T-helper 17 cell (primary cell): ENCODE measurements around the gene CDC25C. TPM values are rescaled to one million over a fixed set of nuclear protein-coding genes. Genes with fewer than 3 reads are reported as not detected.
A peak's percentile ranks its signal among the peaks of the same experiment; 100 is the strongest.

Experiments used
- ATAC-seq: fragments of 150-1000 bp; cut with Tn5 transposase; 2 replicates; pipeline ENCODE4 v1.10.0; 2021; ENCODE audit warnings: mild to moderate bottlenecking, moderate library complexity
- DNase-seq, 3 donors: peaks; one replicate each; pipeline versions ENCODE4 v3.0.0 to v3.0.0-alpha.2; 2020 to 2021
- H3K9me3 ChIP-seq: one replicate; pipeline ENCODE4 v1.7.0; 2013; ENCODE audit warnings: low read length, mild to moderate bottlenecking; ENCODE audit not compliant: control insufficient read depth, poor library complexity, severe bottlenecking
- H3K27ac Mint-ChIP-seq: one replicate; pipeline ENCODE4 v1.8.0; 2022; ENCODE audit warnings: mild to moderate bottlenecking, moderate library complexity, mixed read lengths
- H3K27me3 Mint-ChIP-seq: one replicate; pipeline ENCODE4 v1.8.0; 2022; ENCODE audit warnings: mixed read lengths
- H3K36me3 Mint-ChIP-seq: one replicate; pipeline ENCODE4 v1.8.0; 2022; ENCODE audit warnings: low read depth, mixed read lengths
- H3K4me1 Mint-ChIP-seq: one replicate; pipeline ENCODE4 v1.8.0; 2022; ENCODE audit warnings: mild to moderate bottlenecking, mixed read lengths
- H3K4me3 Mint-ChIP-seq: one replicate; pipeline ENCODE4 v1.8.0; 2022; ENCODE audit warnings: mild to moderate bottlenecking, moderate library complexity, mixed read lengths
- total RNA-seq, 4 donors: library from RNA in 2 of 4; stranded (reverse) in 2 of 4; gene quantifications; one replicate each; pipeline ENCODE4 v1.2.3 and lab custom pipeline; 2022 to 2026

Gene CDC25C
- total RNA-seq, 2 donors from 2014 or later = not detected

DNA sequence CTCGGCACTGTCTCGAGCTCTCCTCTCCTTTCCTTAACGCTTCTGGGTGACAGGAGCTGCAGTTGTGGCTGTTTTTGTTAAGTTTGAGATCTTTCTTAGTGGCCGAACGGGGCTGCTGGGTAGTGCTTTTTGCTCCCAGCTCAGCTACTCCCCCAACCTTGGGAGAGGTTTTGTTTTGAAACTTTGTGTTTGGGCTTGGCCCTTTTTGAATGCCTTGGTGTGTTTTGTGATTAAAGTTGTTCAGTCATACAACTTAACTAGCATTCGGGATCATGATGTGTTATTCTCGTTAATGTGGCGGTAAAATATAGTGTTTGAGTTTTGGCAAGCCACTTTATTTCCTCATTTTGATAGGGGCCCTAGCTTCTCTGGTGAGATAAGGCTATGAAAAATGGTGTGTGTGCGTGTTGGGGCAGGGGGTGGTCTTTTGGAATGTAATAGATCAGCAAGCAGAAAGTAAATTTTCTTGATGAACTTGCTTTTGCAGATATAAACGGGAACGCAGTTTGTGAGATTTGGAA is 22.0 kb upstream of the CDC25C start:
- no peaks in the 10 kb centered on the region for H3K9me3 ChIP-seq
- Mint-ChIP-seq H3K4me3 (peak overlapping the region; percentile 96), H3K27me3 (no peaks in the 10 kb centered on the region), H3K4me1 (peaks cover 34% of the 10 kb centered on the region), H3K36me3 (peaks cover 2% of the 10 kb centered on the region), H3K27ac (peak overlapping the region; percentile 97)
- no peak for ATAC-seq
- no peak for DNase-seq

DNA sequence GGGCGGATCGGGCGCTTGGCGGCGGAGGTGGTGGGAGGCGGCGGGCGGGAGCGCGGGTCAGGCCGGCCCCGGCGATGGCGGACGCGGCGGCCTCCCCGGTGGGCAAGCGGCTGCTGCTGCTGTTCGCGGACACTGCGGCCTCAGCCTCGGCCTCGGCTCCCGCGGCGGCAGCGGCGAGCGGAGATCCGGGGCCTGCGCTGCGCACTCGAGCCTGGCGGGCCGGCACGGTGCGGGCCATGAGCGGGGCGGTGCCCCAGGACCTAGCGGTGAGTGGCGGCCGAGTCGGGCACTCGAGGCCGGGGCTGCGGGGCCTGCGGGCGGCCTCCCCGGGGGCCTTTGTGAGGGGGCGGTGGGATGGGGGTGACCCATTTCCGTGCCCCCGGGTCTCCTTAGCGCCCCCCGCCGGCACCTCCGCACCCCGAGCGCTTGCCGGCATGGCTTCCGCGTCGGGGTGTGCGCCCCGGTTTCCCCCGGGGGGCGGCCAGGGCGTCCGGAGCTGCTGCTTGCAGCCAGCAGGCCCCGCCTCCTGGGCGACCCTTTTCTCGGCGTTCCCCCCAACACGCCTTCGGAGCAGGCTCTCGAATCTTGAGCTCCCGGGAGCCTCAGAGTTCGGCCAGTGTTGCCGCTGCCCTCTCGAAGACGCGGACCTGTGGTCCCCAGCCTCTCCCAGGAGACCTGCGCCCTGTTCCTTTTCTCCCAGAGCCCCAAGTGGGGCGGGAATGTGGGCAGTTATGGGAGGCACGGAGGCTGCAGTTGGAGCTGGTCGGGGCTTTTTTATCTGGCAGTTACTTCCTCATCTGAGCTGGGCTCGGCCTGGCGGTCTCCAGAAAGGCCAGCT is 21.3 kb upstream of the CDC25C start:
- H3K4me3 Mint-ChIP-seq = peak overlapping the region; percentile 96
- peak; percentile 61 for ATAC-seq
- peaks cover 34% of the 10 kb centered on the region for H3K4me1 Mint-ChIP-seq

DNA sequence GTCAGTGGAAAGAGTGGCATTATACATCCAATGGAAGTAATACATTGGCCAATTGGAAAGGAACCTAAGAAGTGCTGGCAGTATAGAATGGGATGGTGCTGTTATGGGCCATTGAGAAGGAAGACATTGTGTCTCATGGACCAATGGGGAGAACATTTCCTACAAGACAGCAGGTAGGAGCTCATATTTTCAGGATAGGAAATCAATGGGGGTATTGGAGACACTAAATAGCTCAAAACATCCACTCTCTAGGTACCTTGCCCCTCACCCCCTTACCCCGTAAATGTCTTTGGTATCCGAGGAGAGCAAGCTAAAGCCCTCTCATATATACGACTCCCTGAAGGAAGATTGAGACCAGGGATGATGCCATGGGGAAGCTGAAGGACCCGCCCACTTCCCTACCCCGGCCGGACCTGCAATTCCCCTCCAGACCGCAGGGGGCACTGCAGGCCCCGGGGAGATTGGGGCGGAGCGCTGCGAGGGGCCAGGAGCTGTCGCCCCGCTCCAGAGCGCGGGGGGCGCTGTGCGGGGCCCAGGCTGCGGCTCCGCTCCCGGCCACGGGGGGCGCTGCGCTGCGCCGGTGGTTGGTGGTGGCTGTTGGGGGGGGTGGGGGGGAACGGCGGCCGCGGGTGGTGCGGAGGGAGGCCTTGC is 20.6 kb upstream of the CDC25C start, which contains the start of gene KDM3B:
Gene KDM3B, plus strand, starts transcription at position 615 of the 651 bp plus-strand sequence. CDS start 111 bp downstream, outside the sequence.
- ATAC-seq = peak; percentile 88
- no peaks in the 10 kb centered on the region for H3K27me3 Mint-ChIP-seq
- peaks cover 2% of the 10 kb centered on the region for H3K36me3 Mint-ChIP-seq
- H3K27ac Mint-ChIP-seq = peak within 1 kb of the TSS; percentile 97
- H3K9me3 ChIP-seq = no peaks in the 10 kb centered on the region
- peaks cover 34% of the 10 kb centered on the region for H3K4me1 Mint-ChIP-seq
- peak; percentile 88 to 99 (median 93) for DNase-seq
- H3K4me3 Mint-ChIP-seq = peak within 1 kb of the TSS; percentile 96

More for the DNA sequence above, 21.3 kb upstream of the CDC25C start:
- no peaks in the 10 kb centered on the region for H3K9me3 ChIP-seq
- DNase-seq = peak; percentile 72
- no peaks in the 10 kb centered on the region for H3K27me3 Mint-ChIP-seq
- peak overlapping the region; percentile 97 for H3K27ac Mint-ChIP-seq
- peaks cover 2% of the 10 kb centered on the region for H3K36me3 Mint-ChIP-seq

DNA sequence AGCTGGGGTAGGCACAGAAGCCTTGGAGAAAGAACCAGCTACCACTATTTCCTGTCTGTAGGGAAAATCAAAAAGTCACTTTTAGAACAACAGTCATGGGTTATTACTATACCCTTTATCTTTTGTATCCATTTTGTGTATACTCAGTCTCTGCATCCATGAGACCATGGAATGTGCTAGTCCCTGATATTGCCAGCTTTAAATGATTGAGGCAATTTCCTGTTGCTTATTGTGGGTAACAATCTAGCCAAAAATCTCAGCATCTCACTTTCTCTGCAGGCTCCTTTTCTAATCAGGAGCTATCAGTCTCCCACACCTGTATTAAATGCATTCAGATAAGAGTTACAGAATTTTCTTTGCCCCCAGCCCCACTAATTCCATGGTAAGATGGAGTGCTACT is 19.9 kb upstream of the CDC25C start:
- Mint-ChIP-seq H3K4me1 (peaks cover 32% of the 10 kb centered on the region), H3K4me3 (peak overlapping the region; percentile 65), H3K27me3 (no peaks in the 10 kb centered on the region), H3K36me3 (peaks cover 2% of the 10 kb centered on the region), H3K27ac (peak overlapping the region; percentile 27)
- ATAC-seq (no peak), DNase-seq (no peak)
- no peaks in the 10 kb centered on the region for H3K9me3 ChIP-seq

DNA sequence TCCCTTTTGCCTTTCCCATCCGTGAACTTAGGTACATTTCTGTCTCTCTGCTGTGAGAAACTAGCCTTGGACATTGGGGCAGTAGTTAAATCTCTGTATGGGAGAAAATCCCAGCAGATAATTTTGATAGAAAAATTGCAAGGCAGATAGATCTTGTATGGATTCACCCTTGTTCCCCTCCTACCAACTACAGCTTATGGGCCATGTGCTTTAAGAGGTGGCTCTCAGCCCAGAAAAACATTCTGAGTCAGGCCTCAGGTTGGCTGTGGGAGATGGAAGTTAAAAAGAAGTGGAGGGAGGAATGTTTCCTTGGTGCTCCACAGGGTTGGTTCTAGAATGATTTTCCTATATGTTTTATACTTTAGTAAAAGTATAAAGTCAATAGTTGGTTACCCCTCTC is 19.5 kb upstream of the CDC25C start:
- H3K36me3 Mint-ChIP-seq = peaks cover 2% of the 10 kb centered on the region
- H3K4me1 Mint-ChIP-seq = peaks cover 30% of the 10 kb centered on the region
- no peak overlapping the region for H3K4me3 Mint-ChIP-seq
- ATAC-seq (no peak), DNase-seq (no peak)
- no peaks in the 10 kb centered on the region for H3K9me3 ChIP-seq
- H3K27ac Mint-ChIP-seq = peak overlapping the region; percentile 27
- H3K27me3 Mint-ChIP-seq = no peaks in the 10 kb centered on the region

DNA sequence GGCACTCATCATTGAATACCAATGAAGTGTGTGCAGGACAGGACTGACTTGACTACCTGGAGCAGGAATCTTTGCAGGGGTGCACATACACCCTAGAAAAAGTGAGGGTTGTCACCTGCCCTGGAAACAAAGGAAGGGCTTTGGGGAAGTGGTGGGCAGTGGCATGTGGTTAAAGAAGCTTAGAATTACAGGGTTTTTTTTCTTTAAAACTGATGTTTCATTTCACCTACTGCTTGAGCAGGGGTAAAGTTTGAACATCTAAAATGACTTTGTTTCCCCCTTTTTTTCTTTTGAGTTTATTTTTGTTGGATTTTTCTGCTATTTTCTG is 18.9 kb upstream of the CDC25C start:
- no peak for ATAC-seq

DNA sequence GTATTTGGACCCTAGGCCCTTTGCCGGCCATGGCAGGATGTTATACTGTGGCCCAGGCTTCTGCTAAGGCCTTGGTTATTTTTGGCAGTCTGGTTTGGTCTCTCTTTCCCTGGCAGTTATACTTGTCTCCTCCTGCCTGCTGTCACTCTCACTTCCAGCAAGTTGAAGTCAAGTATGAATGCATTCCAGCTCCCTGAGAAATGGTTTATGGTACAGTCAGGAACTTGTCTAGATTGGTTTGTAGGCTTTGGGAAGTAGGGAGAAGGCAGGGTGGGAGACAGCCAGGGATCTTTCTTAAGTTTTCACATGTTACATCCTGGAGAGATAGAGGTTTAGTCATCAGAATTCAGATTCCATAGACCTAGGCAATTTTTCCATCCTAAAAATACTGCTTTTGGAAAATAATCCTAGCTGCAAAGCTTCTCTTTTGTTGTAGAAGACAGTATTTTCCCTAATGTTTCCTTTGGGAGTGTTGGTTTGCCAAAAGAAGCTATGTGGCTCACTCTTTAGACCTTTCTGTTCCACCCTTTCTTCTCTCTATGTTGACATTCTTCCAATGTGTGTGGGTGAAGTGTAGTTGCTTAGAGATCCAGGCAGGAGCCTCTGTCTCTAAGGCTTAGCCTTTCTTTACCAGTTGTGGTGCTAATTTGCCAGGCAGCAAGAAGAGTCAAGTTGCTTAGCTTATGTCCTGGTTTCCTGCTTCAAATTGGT is 18.4 kb upstream of the CDC25C start:
- H3K9me3 ChIP-seq = no peaks in the 10 kb centered on the region
- Mint-ChIP-seq H3K27me3 (no peaks in the 10 kb centered on the region), H3K4me1 (peaks cover 23% of the 10 kb centered on the region), H3K4me3 (no peak overlapping the region), H3K36me3 (peaks cover 2% of the 10 kb centered on the region), H3K27ac (no peak overlapping the region)
- no peak for DNase-seq
- ATAC-seq = no peak

More for the DNA sequence above, 18.9 kb upstream of the CDC25C start:
- H3K36me3 Mint-ChIP-seq = peaks cover 2% of the 10 kb centered on the region
- no peak overlapping the region for H3K4me3 Mint-ChIP-seq
- peaks cover 26% of the 10 kb centered on the region for H3K4me1 Mint-ChIP-seq
- no peak overlapping the region for H3K27ac Mint-ChIP-seq
- DNase-seq = no peak
- H3K9me3 ChIP-seq = no peaks in the 10 kb centered on the region
- H3K27me3 Mint-ChIP-seq = no peaks in the 10 kb centered on the region

DNA sequence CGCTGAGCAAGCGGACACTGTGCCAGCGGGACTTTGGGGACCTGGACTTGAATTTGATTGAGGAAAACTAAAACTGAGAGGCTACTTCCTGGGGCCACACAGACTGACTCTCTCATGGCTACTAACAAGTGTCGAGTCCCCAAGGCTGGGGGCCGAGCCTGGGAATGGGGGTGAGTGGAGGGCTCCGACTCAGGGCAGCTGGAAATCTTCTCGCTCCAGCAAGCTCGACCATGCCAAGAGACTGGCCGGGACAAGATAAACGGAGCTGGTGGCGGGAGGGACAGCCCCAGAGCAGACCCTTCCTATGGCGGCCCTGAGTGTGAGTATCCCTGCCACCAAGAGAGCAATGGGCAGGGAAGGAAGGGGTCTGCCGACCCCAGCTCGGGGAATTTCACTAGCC is 15.3 kb upstream of the CDC25C start:
- Mint-ChIP-seq H3K36me3 (no peaks in the 10 kb centered on the region), H3K4me1 (peaks cover 3% of the 10 kb centered on the region), H3K4me3 (no peak overlapping the region), H3K27me3 (no peaks in the 10 kb centered on the region), H3K27ac (no peak overlapping the region)
- ATAC-seq (no peak), DNase-seq (no peak)
- no peaks in the 10 kb centered on the region for H3K9me3 ChIP-seq

DNA sequence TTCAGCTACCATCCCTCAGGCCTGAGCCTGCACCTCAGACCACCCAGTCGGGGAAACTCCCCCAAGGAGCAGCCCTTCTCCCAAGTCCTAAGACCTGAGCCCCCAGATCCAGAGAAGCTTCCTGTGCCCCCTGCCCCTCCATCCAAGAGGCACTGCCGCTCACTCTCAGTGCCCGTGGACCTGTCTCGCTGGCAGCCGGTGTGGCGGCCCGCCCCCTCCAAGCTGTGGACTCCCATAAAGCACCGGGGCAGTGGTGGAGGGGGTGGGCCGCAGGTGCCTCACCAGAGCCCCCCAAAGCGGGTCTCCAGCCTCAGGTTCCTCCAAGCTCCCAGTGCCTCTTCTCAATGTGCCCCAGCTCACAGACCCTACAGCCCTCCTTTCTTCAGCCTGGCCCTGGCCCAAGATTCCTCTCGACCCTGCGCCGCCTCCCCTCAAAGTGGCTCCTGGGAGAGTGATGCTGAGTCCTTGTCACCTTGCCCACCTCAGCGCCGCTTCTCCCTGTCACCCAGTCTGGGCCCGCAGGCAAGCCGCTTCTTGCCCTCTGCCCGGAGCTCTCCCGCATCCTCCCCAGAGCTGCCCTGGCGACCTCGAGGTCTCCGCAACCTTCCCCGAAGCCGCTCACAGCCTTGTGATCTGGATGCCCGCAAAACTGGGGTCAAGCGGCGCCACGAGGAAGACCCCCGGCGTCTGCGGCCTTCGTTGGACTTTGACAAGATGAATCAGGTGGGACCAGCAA is 13.5 kb upstream of the CDC25C start:
- H3K36me3 Mint-ChIP-seq = peaks cover 2% of the 10 kb centered on the region
- no peak for ATAC-seq

DNA sequence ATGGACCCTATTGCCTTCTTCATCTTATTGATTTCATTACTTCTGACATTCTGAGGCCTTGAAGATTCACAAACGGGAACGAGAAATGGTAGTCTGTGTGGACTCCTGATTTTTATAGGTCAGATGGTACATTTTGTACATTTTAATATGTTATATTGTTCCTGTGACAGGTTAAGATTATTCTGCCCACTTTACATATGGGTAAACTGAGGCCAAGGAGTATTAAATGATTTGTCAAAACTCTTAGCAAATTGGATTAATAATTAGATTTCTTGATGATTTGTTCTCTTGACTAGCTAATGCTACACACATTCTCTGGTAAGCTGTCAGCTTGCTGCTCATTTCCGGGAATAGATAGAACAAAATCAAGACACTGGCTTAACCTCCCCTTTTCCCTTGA is 8.4 kb upstream of the CDC25C start:
- H3K27ac Mint-ChIP-seq = no peak overlapping the region
- H3K4me3 Mint-ChIP-seq = no peak overlapping the region
- H3K36me3 Mint-ChIP-seq = peaks cover 2% of the 10 kb centered on the region
- no peak for DNase-seq
- H3K9me3 ChIP-seq = no peaks in the 10 kb centered on the region
- H3K4me1 Mint-ChIP-seq = peaks cover 23% of the 10 kb centered on the region
- peaks cover 4% of the 10 kb centered on the region for H3K27me3 Mint-ChIP-seq
- ATAC-seq = no peak

More for the DNA sequence above, 13.5 kb upstream of the CDC25C start:
- no peak for DNase-seq
- peak overlapping the region; percentile 28 for H3K4me3 Mint-ChIP-seq
- no peaks in the 10 kb centered on the region for H3K27me3 Mint-ChIP-seq
- H3K27ac Mint-ChIP-seq = no peak overlapping the region
- peaks cover 5% of the 10 kb centered on the region for H3K4me1 Mint-ChIP-seq
- H3K9me3 ChIP-seq = no peaks in the 10 kb centered on the region

DNA sequence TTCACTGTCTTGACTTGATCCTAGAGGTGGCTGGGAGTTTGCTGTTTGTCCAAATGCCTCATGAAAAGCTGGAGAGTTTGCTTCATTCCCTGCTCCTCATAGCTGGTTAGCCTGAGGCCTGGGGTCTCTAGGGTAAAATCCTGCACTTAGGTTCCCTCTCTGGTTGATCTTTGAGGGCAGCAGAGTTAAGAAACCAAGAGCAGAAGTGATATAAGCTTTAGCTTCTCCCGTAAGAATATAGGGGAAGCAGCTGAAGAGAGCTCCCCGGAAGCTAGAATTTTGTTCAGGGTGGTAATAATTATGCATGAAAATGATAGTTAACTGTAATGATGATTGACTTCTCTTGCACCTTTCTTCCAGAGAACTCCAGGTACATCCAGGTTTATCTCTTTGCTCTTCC is 7.9 kb upstream of the CDC25C start:
- H3K9me3 ChIP-seq = no peaks in the 10 kb centered on the region
- no peak for DNase-seq
- H3K4me1 Mint-ChIP-seq = peaks cover 23% of the 10 kb centered on the region
- ATAC-seq = no peak
- peak overlapping the region; percentile 97 for H3K27ac Mint-ChIP-seq
- H3K27me3 Mint-ChIP-seq = peaks cover 7% of the 10 kb centered on the region
- H3K36me3 Mint-ChIP-seq = peaks cover 2% of the 10 kb centered on the region
- peak overlapping the region; percentile 92 for H3K4me3 Mint-ChIP-seq

DNA sequence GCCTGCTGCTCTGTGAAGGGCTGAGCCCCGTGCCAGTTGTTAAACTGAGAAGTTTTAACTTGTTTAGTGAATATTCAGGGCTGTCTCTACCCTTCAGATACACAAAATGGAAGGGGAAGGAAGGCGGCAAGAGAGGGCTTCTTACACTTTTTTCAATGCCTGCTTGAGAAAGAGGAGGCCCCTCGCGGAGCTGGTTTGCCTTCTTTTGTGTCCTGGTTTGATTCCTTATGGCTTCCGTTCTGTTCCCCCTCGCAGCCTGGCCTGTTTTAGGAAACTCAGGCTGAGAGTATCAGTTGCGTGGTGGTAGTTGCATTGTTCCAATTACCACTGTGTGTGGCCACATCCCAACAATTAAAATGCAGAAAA is 7.5 kb upstream of the CDC25C start:
- no peaks in the 10 kb centered on the region for H3K9me3 ChIP-seq
- H3K27me3 Mint-ChIP-seq = peaks cover 7% of the 10 kb centered on the region
- peaks cover 23% of the 10 kb centered on the region for H3K4me1 Mint-ChIP-seq
- no peak for ATAC-seq
- DNase-seq = no peak
- peak overlapping the region; percentile 92 for H3K4me3 Mint-ChIP-seq
- peaks cover 2% of the 10 kb centered on the region for H3K36me3 Mint-ChIP-seq
- peak overlapping the region; percentile 97 for H3K27ac Mint-ChIP-seq
